SK-N-SH treated with all-trans-retinoic acid at 6 μM for 48 hours (cell line): ENCODE results near the gene RPS15A.

Experiments
- ATAC-seq: fragments of 200-7000 bp; cut with Tn5 transposase; 3 replicates; pipeline ENCODE4 v1.9.1; 2020; ENCODE audit warnings: mild to moderate bottlenecking, moderate library complexity
- ARNTL ChIP-seq: fragments of 450-650 bp; formaldehyde crosslinking; IDR thresholded peaks from 2 replicates; pipeline ENCODE4 v1.5.0; 2020; ENCODE audit warnings: low read depth, mild to moderate bottlenecking, moderate library complexity, borderline replicate concordance
- CSDC2 ChIP-seq: fragments of 250-450 bp; sonication (Bioruptor Pico); IDR thresholded peaks from 2 replicates; pipeline ENCODE4 v1.5.0; 2020; ENCODE audit warnings: mild to moderate bottlenecking, moderate library complexity
- ESRRG ChIP-seq: fragments of 250-450 bp; sonication (Bioruptor Pico); IDR thresholded peaks from 2 replicates; pipeline ENCODE4 v1.6.1; 2021; ENCODE audit warnings: mild to moderate bottlenecking
- ISL1 ChIP-seq: fragments of 250-450 bp; sonication (Bioruptor Pico); IDR thresholded peaks from 2 replicates; pipeline ENCODE4 v2.1.2; 2022; ENCODE audit warnings: mild to moderate bottlenecking, moderate library complexity
- OSR1 ChIP-seq: fragments of 250-450 bp; sonication (Bioruptor Pico); IDR thresholded peaks from 2 replicates; pipeline ENCODE4 v1.8.0; 2022; ENCODE audit warnings: moderate library complexity, mild to moderate bottlenecking, inconsistent platforms
- PPARA ChIP-seq: fragments of 250-450 bp; sonication (Bioruptor Pico); IDR thresholded peaks from 2 replicates; pipeline ENCODE4 v1.5.0; 2020; ENCODE audit warnings: mild to moderate bottlenecking, borderline replicate concordance
- RARB ChIP-seq: fragments of 250-450 bp; sonication (Bioruptor Pico); IDR thresholded peaks from 2 replicates; pipeline ENCODE4 v1.8.0; 2021; ENCODE audit warnings: mild to moderate bottlenecking, moderate library complexity
- SNAI2 ChIP-seq: fragments of 250-450 bp; sonication (Bioruptor Pico); IDR thresholded peaks from 2 replicates; pipeline ENCODE4 v1.5.0; 2020; ENCODE audit warnings: mild to moderate bottlenecking, moderate library complexity
- TCF4 ChIP-seq: fragments of 250-450 bp; sonication (Bioruptor Pico); IDR thresholded peaks from 2 replicates; pipeline ENCODE4 v1.8.0; 2021; ENCODE audit warnings: mild to moderate bottlenecking, moderate library complexity, borderline replicate concordance
- TOX ChIP-seq: fragments of 250-450 bp; sonication (Bioruptor Pico); IDR thresholded peaks from 2 replicates; pipeline ENCODE4 v1.8.0; 2021; ENCODE audit warnings: mild to moderate bottlenecking, moderate library complexity, borderline replicate concordance
- ZC3H10 ChIP-seq: fragments of 250-450 bp; sonication (Bioruptor Pico); IDR thresholded peaks from 2 replicates; pipeline ENCODE4 v1.5.1; 2021; ENCODE audit warnings: mild to moderate bottlenecking, moderate library complexity
- ZFP3 ChIP-seq: fragments of 250-450 bp; sonication (Bioruptor Pico); IDR thresholded peaks from 2 replicates; pipeline ENCODE4 v1.5.0; 2020; ENCODE audit warnings: mild to moderate bottlenecking, moderate library complexity
- ZFP30 ChIP-seq: fragments of 450-650 bp; formaldehyde crosslinking; IDR thresholded peaks from 2 replicates; pipeline ENCODE4 v1.5.0; 2022; ENCODE audit warnings: mild to moderate bottlenecking, moderate library complexity
- ZNF565 ChIP-seq: fragments of 450-650 bp; formaldehyde crosslinking; conservative IDR thresholded peaks from 2 replicates; pipeline ENCODE4 v1.5.0; 2020; ENCODE audit warnings: low read depth, mild to moderate bottlenecking, moderate library complexity
- ZNF70 ChIP-seq: fragments of 450-650 bp; formaldehyde crosslinking; IDR thresholded peaks from 2 replicates; pipeline ENCODE4 v1.5.0; 2020; ENCODE audit warnings: mild to moderate bottlenecking, moderate library complexity
- ZNF8 ChIP-seq: fragments of 450-650 bp; formaldehyde crosslinking; IDR thresholded peaks from 2 replicates; pipeline ENCODE4 v1.5.0; 2020; ENCODE audit warnings: mild to moderate bottlenecking, moderate library complexity
- TF ChIP-seq, protein P1 (sequence below): fragments of 250-450 bp; sonication (Bioruptor Pico); IDR thresholded peaks from 2 replicates; pipeline ENCODE4 v1.5.1; 2021; ENCODE audit warnings: mild to moderate bottlenecking, moderate library complexity
- TF ChIP-seq, protein P2 (sequence below): fragments of 250-450 bp; sonication (Bioruptor Pico); IDR thresholded peaks from 2 replicates; pipeline ENCODE4 v1.5.1; 2020; ENCODE audit warnings: low read depth, mild to moderate bottlenecking, moderate library complexity
- TF ChIP-seq, protein P3 (sequence below): fragments of 250-450 bp; sonication (Bioruptor Pico); IDR thresholded peaks from 2 replicates; pipeline ENCODE4 v1.8.0; 2021; ENCODE audit warnings: low read depth, mild to moderate bottlenecking, moderate library complexity, borderline replicate concordance
- TF ChIP-seq, protein P4 (sequence below): fragments of 250-450 bp; sonication (Bioruptor Pico); IDR thresholded peaks from 2 replicates; pipeline ENCODE4 v1.5.0; 2020; ENCODE audit warnings: mild to moderate bottlenecking, moderate library complexity
- TF ChIP-seq, protein P5 (sequence below): fragments of 250-450 bp; sonication (Bioruptor Pico); IDR thresholded peaks from 2 replicates; pipeline ENCODE4 v1.8.0; 2020; ENCODE audit warnings: mild to moderate bottlenecking, moderate library complexity, borderline replicate concordance

The RPS15A gene

DNA sequence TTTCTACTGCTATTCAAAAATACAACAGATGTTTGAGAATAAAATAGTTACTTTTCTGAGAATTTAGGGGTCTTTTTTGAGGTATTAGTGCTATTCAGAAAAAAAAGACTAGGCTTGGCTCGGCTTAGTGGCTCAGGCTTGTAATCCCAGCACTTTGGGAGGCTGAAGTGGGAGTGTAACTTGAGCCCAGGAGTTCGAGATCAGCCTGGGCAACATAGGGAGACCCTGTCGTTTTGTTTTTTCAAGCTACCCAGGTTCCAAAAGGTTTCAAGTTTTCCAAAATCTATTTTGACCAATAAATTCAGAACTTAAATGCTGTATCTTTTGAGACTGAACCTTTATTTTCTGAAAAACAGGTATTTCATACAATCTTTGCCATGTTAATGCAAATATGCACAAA is 14.4 kb upstream of the RPS15A start:
- ATAC-seq, result no peak
- TF ChIP-seq, protein P1, sequence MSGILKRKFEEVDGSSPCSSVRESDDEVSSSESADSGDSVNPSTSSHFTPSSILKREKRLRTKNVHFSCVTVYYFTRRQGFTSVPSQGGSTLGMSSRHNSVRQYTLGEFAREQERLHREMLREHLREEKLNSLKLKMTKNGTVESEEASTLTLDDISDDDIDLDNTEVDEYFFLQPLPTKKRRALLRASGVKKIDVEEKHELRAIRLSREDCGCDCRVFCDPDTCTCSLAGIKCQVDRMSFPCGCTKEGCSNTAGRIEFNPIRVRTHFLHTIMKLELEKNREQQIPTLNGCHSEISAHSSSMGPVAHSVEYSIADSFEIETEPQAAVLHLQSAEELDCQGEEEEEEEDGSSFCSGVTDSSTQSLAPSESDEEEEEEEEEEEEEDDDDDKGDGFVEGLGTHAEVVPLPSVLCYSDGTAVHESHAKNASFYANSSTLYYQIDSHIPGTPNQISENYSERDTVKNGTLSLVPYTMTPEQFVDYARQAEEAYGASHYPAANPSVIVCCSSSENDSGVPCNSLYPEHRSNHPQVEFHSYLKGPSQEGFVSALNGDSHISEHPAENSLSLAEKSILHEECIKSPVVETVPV (CRISPR knock-in tag), result no peak
- TF ChIP-seq SNAI2 (CRISPR knock-in tag) (no peak), ZFP3 (CRISPR knock-in tag) (no peak), RARB (CRISPR knock-in tag) (no peak), ISL1 (CRISPR knock-in tag) (no peak), OSR1 (CRISPR knock-in tag) (no peak), ARNTL (no peak), ZFP30 (CRISPR knock-in tag) (no peak), ZNF8 (CRISPR knock-in tag) (no peak), PPARA (CRISPR knock-in tag) (no peak), CSDC2 (CRISPR knock-in tag) (no peak), ZNF70 (CRISPR knock-in tag) (no peak), ZNF565 (no peak), TCF4 (CRISPR knock-in tag) (no peak)
- TF ChIP-seq, protein P2, sequence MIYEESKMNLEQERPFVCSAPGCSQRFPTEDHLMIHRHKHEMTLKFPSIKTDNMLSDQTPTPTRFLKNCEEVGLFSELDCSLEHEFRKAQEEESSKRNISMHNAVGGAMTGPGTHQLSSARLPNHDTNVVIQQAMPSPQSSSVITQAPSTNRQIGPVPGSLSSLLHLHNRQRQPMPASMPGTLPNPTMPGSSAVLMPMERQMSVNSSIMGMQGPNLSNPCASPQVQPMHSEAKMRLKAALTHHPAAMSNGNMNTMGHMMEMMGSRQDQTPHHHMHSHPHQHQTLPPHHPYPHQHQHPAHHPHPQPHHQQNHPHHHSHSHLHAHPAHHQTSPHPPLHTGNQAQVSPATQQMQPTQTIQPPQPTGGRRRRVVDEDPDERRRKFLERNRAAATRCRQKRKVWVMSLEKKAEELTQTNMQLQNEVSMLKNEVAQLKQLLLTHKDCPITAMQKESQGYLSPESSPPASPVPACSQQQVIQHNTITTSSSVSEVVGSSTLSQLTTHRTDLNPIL (CRISPR knock-in tag), result no peak
- TF ChIP-seq, protein P3, sequence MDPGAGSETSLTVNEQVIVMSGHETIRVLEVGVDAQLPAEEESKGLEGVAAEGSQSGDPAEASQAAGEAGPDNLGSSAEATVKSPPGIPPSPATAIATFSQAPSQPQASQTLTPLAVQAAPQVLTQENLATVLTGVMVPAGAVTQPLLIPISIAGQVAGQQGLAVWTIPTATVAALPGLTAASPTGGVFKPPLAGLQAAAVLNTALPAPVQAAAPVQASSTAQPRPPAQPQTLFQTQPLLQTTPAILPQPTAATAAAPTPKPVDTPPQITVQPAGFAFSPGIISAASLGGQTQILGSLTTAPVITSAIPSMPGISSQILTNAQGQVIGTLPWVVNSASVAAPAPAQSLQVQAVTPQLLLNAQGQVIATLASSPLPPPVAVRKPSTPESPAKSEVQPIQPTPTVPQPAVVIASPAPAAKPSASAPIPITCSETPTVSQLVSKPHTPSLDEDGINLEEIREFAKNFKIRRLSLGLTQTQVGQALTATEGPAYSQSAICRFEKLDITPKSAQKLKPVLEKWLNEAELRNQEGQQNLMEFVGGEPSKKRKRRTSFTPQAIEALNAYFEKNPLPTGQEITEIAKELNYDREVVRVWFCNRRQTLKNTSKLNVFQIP (CRISPR knock-in tag), result no peak
- TF ChIP-seq, protein P4, sequence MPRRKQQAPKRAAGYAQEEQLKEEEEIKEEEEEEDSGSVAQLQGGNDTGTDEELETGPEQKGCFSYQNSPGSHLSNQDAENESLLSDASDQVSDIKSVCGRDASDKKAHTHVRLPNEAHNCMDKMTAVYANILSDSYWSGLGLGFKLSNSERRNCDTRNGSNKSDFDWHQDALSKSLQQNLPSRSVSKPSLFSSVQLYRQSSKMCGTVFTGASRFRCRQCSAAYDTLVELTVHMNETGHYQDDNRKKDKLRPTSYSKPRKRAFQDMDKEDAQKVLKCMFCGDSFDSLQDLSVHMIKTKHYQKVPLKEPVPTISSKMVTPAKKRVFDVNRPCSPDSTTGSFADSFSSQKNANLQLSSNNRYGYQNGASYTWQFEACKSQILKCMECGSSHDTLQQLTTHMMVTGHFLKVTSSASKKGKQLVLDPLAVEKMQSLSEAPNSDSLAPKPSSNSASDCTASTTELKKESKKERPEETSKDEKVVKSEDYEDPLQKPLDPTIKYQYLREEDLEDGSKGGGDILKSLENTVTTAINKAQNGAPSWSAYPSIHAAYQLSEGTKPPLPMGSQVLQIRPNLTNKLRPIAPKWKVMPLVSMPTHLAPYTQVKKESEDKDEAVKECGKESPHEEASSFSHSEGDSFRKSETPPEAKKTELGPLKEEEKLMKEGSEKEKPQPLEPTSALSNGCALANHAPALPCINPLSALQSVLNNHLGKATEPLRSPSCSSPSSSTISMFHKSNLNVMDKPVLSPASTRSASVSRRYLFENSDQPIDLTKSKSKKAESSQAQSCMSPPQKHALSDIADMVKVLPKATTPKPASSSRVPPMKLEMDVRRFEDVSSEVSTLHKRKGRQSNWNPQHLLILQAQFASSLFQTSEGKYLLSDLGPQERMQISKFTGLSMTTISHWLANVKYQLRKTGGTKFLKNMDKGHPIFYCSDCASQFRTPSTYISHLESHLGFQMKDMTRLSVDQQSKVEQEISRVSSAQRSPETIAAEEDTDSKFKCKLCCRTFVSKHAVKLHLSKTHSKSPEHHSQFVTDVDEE, result no peak

DNA sequence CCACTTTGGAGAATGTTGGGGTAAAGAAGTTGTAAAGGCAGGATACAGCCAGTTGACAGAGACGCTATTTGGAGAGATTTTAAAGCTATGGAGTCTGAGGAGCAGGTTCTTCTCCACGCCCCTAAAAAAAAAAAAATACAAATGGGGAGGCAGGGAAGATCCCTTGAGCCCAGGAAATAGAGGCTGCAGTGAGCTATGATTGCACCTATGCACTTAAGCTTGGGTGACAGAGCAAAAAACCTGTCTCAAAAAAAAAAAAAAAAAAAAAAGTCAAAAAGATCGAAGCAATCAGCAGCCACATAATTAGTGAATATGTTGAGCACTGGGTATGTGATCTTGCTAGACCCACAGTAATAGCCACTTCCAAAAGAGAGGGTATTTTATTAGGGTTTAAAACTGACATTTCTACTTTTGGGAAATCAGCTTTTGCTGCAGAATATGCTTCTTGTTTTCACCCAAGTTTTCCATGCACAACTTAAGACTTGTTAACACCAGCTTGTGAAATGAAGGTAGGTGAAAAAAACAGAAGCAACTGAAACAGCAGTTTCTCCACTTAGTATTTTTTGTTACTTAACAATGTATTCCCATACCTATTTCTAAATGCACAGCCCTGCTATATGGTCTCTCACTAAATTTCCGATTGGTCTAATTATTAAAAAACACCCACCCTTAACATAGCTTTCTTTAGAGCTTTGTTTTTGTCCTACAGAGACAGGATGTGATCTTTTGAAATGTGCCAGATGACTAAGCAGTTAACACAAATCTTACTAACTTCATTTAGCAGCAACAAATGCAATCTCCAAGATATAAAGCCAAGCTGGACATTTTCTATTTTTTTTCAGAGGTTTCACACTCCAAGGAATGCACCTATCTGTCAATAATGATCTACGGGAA is 13.7 kb upstream of the RPS15A start:
- no peak for ATAC-seq
- TF ChIP-seq ISL1 (CRISPR knock-in tag), result 0 out of 2 replicates have a peak, but pooled peaks have one; percentile 9
- no peak for TF ChIP-seq ESRRG (CRISPR knock-in tag)

DNA sequence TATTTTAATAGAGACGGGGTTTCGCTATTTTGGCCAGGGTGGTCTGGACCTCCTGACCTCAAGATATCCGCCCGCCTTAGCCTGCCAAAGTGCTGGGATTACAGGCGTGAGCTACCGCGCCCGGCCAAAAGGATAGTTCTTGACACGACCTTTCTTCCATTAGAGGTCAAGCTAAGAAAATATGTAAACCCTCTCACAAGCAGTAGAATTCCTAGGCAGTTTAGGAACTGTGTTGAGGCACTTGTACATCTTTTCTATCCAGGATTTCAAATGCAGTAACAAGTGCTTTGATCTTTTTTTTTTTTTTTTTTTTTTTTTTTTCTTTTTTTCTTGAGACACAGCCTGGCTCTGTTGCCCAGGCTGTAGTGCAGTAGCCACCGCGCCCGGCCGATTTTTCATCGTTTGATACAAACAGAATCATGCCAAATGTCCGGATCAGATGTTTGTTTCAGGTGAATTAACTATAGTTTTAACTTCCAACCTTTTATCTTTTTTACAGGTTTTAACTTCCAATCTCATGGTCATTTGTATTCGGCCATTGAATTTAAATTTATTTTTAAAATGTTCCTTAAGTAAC is 12.7 kb upstream of the RPS15A start:
- TF ChIP-seq TCF4 (CRISPR knock-in tag), result no peak
- no peak for ATAC-seq

DNA sequence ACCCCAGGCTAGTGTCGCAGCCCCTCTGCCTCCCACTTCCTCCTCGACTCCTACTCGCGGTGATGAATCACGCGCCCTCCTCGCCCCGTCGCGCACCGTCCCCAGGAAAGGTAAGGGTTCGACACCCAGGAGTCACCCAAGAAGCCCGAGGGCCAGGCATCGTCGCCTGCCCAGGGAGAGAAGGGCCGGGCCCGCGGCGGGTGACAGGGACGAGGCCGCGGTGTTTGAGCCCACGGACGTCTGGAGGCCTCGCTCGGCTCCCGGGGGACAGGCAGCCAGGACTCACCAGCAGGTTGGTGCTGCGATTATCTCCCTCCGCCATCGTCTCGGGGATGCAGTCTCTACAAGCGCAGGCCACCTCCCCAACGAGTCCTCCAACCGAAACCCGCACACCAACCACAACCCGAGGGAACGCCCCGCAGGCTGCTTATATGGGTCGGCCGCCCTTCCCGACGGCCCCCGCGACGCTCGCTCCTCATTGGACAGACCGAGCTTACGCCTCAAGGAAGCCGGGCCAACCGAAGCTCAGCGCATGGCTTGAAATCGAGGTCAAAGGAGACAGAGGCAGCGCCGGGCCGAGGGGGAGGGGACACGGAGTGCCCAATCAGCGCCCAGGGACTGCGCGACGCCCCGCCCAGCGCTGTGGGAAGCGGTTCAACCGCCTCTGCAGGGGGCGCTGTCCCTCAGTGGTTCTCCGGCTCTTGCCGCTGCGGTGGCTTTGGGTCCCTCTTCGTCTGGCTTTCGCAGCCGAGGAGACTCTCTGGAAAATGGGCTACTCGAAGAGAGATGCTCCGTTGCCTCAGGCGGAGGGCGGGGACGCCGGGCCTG is 11.2 kb upstream of the RPS15A start, which contains the start of gene ARL6IP1:
Gene ARL6IP1 (minus strand): TSS at position 405 of the 828 bp plus-strand sequence. CDS start 83 bp downstream, at position 322.
- peak; percentile 95 for ATAC-seq
- TF ChIP-seq CSDC2 (CRISPR knock-in tag) (no peak), TOX (CRISPR knock-in tag) (peak; percentile 61; the same call in 1 of the 2 replicates), OSR1 (CRISPR knock-in tag) (no peak), ZC3H10 (no peak), SNAI2 (CRISPR knock-in tag) (no peak), ZNF565 (no peak), ARNTL (no peak)
- TF ChIP-seq, protein P5, sequence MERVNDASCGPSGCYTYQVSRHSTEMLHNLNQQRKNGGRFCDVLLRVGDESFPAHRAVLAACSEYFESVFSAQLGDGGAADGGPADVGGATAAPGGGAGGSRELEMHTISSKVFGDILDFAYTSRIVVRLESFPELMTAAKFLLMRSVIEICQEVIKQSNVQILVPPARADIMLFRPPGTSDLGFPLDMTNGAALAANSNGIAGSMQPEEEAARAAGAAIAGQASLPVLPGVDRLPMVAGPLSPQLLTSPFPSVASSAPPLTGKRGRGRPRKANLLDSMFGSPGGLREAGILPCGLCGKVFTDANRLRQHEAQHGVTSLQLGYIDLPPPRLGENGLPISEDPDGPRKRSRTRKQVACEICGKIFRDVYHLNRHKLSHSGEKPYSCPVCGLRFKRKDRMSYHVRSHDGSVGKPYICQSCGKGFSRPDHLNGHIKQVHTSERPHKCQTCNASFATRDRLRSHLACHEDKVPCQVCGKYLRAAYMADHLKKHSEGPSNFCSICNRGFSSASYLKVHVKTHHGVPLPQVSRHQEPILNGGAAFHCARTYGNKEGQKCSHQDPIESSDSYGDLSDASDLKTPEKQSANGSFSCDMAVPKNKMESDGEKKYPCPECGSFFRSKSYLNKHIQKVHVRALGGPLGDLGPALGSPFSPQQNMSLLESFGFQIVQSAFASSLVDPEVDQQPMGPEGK (CRISPR knock-in tag), result 0 out of 2 replicates have a peak, but pooled peaks have one; percentile 25
- TF ChIP-seq, protein P2 (CRISPR knock-in tag), result peak; percentile 64; the same call in 1 of the 2 replicates
- TF ChIP-seq, protein P1 (CRISPR knock-in tag), result peak; percentile 88; the same call in 1 of the 2 replicates
